ENCODE data around the gene VWA5B2.
"Not testable (repeated sequence)": the region's sequence is repeated elsewhere in the genome, so short reads cannot be mapped to it uniquely, and the experiment has no call there.

Gene VWA5B2

GRCh38 chr3:184242297-184242685 lies 12.9 kb downstream of the VWA5B2 start:
- no peak for DNase-seq (ENCODE audit: low read depth)

- peak; percentile 58 for DNase-seq (ENCODE audit: low read depth)
These were observed 19.3 kb downstream of the VWA5B2 start, which contains the start of gene ALG3 for GRCh38 chr3:184248454-184249411. Gene ALG3, minus strand, starts transcription at chr3:184248962. Its CDS starts 22 bp downstream, at chr3:184248940.

- DNase-seq (ENCODE audit: low read depth), result peak; percentile 95
These were observed 20.2 kb downstream of the VWA5B2 start, which contains the start of gene EEF1AKMT4 for GRCh38 chr3:184249412-184250166. Gene EEF1AKMT4, plus strand, starts transcription at chr3:184249672. Its CDS starts 23 bp downstream, at chr3:184249695.

GRCh38 chr3:184250167-184250828 lies 20.9 kb downstream of the VWA5B2 start:
- peak; percentile 87 for DNase-seq (ENCODE audit: low read depth)

- DNase-seq (ENCODE audit: low read depth), result no peak
These were observed 26.1 kb downstream of the VWA5B2 start for GRCh38 chr3:184255291-184256039.

GRCh38 chr3:184257083-184257915 lies 27.9 kb downstream of the VWA5B2 start:
- DNase-seq (ENCODE audit: low read depth), result no peak

GRCh38 chr3:184258926-184259325 lies 29.5 kb downstream of the VWA5B2 start:
- DNase-seq (ENCODE audit: low read depth), result no peak

- DNase-seq (ENCODE audit: low read depth), result no peak
These were observed 30.1 kb downstream of the VWA5B2 start for GRCh38 chr3:184259396-184259877.

GRCh38 chr3:184259878-184260723 lies 30.7 kb downstream of the VWA5B2 start:
- DNase-seq (ENCODE audit: low read depth), result no peak

- DNase-seq (ENCODE audit: low read depth), result no peak
These were observed 31.4 kb downstream of the VWA5B2 start for GRCh38 chr3:184260724-184261269.

GRCh38 chr3:184261270-184261853 lies 32.0 kb downstream of the VWA5B2 start, which contains the start of gene CAMK2N2:
Gene CAMK2N2, minus strand, starts transcription at chr3:184261553. Its CDS starts 268 bp downstream, at chr3:184261285.
- DNase-seq (ENCODE audit: low read depth), result peak; percentile 45

GRCh38 chr3:184261854-184262763 lies 32.7 kb downstream of the VWA5B2 start:
- DNase-seq (ENCODE audit: low read depth), result no peak

GRCh38 chr3:184262764-184263179 lies 33.4 kb downstream of the VWA5B2 start:
- no peak for DNase-seq (ENCODE audit: low read depth)

- not testable (repeated sequence) for DNase-seq (ENCODE audit: low read depth)
These were observed 37.9 kb downstream of the VWA5B2 start for GRCh38 chr3:184267249-184267648.

GRCh38 chr3:184272269-184272668 lies 42.9 kb downstream of the VWA5B2 start:
- no peak for DNase-seq (ENCODE audit: low read depth)

- no peak for DNase-seq (ENCODE audit: low read depth)
These were observed 46.0 kb downstream of the VWA5B2 start for GRCh38 chr3:184275381-184275701.

Measured in HS-5 (cell line).